ENCODE data around the gene CBX4. TPM values are rescaled to one million over a fixed set of nuclear protein-coding genes. Genes with fewer than 3 reads are reported as not detected.

CBX4 gene
- total and polyA plus RNA-seq, 2 experiments from 2014 or later = 1.4 to 4.6 TPM

GRCh38 chr17:79862771-79863440, 23.7 kb upstream of the CBX4 start (continued):
- TF ChIP-seq, protein P1, sequence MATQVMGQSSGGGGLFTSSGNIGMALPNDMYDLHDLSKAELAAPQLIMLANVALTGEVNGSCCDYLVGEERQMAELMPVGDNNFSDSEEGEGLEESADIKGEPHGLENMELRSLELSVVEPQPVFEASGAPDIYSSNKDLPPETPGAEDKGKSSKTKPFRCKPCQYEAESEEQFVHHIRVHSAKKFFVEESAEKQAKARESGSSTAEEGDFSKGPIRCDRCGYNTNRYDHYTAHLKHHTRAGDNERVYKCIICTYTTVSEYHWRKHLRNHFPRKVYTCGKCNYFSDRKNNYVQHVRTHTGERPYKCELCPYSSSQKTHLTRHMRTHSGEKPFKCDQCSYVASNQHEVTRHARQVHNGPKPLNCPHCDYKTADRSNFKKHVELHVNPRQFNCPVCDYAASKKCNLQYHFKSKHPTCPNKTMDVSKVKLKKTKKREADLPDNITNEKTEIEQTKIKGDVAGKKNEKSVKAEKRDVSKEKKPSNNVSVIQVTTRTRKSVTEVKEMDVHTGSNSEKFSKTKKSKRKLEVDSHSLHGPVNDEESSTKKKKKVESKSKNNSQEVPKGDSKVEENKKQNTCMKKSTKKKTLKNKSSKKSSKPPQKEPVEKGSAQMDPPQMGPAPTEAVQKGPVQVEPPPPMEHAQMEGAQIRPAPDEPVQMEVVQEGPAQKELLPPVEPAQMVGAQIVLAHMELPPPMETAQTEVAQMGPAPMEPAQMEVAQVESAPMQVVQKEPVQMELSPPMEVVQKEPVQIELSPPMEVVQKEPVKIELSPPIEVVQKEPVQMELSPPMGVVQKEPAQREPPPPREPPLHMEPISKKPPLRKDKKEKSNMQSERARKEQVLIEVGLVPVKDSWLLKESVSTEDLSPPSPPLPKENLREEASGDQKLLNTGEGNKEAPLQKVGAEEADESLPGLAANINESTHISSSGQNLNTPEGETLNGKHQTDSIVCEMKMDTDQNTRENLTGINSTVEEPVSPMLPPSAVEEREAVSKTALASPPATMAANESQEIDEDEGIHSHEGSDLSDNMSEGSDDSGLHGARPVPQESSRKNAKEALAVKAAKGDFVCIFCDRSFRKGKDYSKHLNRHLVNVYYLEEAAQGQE (IDR thresholded peaks at IDR 0.05; ENCODE audit: unreplicated experiment) = no peak
- no peak for TF ChIP-seq JUNB (IDR thresholded peaks at IDR 0.05; ENCODE audit: unreplicated experiment)
- TF ChIP-seq ZNF331 (CRISPR knock-in tag; IDR thresholded peaks at IDR 0.05; ENCODE audit: low read depth) = no peak
- no peak for TF ChIP-seq POLR2AphosphoS5 (IDR thresholded peaks at IDR 0.05; ENCODE audit: low read depth)
- no peak for TF ChIP-seq STAT1 (IDR thresholded peaks at IDR 0.05; ENCODE audit: unreplicated experiment)
- TF ChIP-seq CREB1 (CRISPR knock-in tag; IDR thresholded peaks at IDR 0.05; ENCODE audit: low read depth) = no peak

GRCh38 chr17:79862238-79862637, 23.0 kb upstream of the CBX4 start:
- Mint-ChIP-seq H3K4me3 (no peak overlapping the region), H3K36me3 (ENCODE audit: low read depth) (no peaks in the 10 kb centered on the region), H3K4me1 (peaks cover 29% of the 10 kb centered on the region), H3K9me3 (no peaks in the 10 kb centered on the region; the same call in 2 of the 3 replicates), H3K27me3 (ENCODE audit: insufficient read depth, low read depth, poor library complexity) (peaks cover 10% of the 10 kb centered on the region), H3K27ac (no peak overlapping the region; the same call in 1 of the 2 replicates)
- no peak overlapping the region for H3K4me2 ChIP-seq
- H3K4me1 ChIP-seq (ENCODE audit: insufficient read depth) = peaks cover 5% of the 10 kb centered on the region; the same call in 1 of the 2 replicates
- H4K20me1 ChIP-seq (replicated peaks; ENCODE audit: insufficient read depth) = no peaks in the 10 kb centered on the region; the same call in 1 of the 2 replicates
- no peak for ATAC-seq
- TF ChIP-seq, protein P2, sequence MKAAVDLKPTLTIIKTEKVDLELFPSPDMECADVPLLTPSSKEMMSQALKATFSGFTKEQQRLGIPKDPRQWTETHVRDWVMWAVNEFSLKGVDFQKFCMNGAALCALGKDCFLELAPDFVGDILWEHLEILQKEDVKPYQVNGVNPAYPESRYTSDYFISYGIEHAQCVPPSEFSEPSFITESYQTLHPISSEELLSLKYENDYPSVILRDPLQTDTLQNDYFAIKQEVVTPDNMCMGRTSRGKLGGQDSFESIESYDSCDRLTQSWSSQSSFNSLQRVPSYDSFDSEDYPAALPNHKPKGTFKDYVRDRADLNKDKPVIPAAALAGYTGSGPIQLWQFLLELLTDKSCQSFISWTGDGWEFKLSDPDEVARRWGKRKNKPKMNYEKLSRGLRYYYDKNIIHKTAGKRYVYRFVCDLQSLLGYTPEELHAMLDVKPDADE (IDR thresholded peaks at IDR 0.05) = no peak
- no peaks in the 10 kb centered on the region for H3K27me3 ChIP-seq (ENCODE audit: insufficient read depth)
- H3K79me2 ChIP-seq (replicated peaks; ENCODE audit: insufficient read depth) = no peaks in the 10 kb centered on the region
- no peaks in the 10 kb centered on the region for H3K9me2 ChIP-seq (ENCODE audit: insufficient read depth)
- no peak overlapping the region for H3K27ac ChIP-seq (ENCODE audit: low read depth)
- no peak overlapping the region for H3K4me3 ChIP-seq
- no peaks in the 10 kb centered on the region for H3K36me3 ChIP-seq (ENCODE audit: insufficient read depth)
- DNase-seq (ENCODE audit: low spot score) = no peak
- no peak overlapping the region for H2AFZ ChIP-seq
- H3F3A ChIP-seq (replicated peaks; ENCODE audit: low read depth) = no peaks in the 10 kb centered on the region

Measured in GM23338 (cell line).